Suppressor macrophage treated with lipopolysaccharide for 4 hours (primary cell): ENCODE data around the gene ACSF3.
A peak's percentile ranks its signal among the peaks of the same experiment; 100 is the strongest.

Experiments
- DNase-seq: peaks from one replicate; pipeline ENCODE4 v3.0.0-alpha.2; 2020

Gene ACSF3

DNA sequence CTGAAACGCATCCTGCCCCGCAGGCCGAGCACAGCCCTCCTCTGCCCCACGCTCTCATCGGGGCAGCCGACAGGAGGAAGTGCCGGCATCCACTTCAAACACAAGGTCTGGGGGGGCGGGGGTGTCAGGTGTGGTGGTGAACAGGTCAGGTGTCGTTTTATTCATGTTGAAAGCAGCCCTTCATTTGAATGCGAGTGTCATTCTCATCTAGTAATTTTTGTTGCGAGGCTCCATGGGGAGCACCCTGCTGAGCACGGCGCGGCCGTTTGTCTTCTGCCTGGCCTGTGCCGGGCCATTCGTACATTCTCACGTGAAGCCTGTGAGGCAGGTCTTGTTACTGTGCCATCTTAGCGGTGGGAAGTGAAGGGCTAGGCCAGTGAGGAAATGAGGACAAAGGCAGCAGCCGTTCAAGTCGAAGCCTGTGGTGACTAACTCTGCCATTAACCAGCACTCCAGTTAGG lies 1.9 kb downstream of the ACSF3 start:
- DNase-seq: no peak

DNA sequence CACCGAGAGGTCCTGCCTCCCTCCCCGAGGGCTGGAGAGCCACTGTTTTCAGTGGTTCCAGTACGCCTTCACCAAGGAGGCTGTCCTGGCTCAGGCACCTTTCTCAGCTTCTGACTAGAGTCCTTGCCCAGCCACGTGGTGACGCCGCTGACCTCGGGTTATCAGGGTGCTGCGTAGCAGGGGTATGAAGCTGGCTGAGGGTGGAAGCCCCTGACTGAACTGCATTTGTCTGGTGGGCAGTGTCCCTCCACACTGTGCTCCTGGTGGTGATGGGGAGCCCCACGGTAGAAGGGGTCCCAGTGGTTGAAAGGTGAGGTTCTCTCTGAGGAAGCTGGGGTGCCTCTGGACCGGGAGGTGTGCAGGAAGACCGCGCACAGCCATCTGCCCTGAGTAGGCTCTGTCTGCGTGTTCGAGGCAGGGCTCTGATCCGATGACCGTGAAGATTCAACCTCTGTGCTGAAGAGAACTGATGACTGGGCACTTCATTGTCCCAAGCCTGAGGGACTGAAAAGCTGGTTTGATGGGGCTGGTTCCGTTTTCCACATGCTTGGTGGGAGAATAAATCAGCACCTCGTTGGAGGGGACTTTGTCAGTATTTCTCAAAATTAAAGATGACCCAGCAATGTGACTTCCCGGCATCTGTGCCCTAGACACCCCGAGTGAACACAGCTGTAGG lies 2.5 kb downstream of the ACSF3 start:
- no peak for DNase-seq

DNA sequence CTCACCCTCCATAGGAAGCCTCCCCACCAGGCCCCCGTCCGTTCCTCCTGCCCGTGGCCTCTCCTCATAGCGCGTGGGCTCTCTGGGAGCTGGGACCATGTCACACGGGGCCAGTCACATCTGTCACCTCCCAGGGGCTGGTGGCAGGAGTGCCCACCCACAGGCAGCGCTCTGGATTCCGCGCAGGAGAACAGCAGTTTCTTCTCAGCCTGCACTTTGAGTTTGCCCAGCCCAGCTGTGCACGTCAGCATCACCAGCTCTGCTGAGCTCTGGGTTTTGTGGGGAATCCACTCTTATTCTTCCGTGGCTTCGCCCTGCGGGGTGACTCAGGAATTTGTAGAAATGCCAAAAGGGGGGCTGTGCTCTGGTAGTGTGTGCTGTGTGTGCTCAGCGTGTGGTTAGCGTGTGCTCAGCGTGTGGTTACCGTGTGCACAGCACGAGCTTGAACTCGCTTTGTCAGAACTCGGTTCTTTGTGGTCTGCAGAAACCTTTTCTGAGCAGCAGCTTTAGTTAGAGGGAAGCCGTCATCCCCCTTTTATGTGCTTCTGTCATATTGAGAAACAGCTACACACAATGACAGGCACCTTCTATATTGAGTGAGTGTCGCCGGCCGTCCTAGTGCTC lies 3.2 kb downstream of the ACSF3 start:
- no peak for DNase-seq

DNA sequence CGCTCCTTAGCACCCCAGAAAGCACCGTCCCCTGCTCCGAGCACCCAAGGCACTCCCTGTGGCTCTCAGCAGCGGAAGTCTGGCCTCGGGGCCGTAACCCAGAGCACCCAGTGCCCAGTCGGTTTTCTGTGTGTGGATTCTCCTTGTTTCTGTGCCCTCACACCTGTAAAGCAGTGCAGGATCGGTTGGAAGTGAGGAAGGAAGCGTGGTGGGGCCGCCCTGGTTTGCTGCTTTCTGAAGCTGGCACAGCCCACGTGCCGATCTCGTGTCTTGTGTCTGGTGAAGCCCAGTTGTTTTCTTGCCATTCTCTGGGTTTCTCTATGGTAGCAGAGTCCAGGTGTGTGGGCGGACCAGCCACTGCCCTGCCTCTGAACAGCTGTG lies 3.7 kb downstream of the ACSF3 start:
- DNase-seq: no peak

DNA sequence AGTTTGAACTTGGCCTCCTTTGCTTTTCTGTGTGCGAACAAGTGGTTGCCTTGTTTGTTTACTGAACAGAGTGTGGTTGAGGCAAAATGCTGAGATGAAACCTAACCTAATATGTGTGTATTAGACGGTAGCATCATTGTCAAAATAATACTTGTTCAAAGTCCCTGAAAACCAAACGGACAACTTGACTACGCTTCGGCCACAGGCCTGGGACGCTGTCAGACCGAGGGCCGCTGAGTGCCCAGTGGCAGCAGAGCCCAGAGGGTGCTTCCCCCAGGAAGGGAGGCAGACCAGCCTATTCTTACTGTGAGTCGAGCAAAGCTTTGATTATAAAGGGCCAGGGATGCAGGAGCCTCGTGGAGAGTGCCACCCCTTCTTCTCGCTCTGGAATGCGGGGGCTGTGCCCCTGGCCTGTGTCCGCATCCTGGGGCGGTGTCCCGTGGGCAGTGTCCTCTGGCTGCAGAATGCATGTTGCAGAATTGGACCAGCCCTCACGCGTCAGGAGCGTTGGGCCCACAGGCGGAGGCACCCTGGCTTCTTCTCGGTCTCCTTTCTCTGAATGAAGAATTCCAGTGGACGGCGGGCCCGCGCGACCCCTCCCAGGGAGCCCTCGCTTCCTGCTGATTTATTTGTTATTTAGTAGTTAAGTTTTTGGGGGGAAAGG lies 5.2 kb downstream of the ACSF3 start:
- DNase-seq: no peak

DNA sequence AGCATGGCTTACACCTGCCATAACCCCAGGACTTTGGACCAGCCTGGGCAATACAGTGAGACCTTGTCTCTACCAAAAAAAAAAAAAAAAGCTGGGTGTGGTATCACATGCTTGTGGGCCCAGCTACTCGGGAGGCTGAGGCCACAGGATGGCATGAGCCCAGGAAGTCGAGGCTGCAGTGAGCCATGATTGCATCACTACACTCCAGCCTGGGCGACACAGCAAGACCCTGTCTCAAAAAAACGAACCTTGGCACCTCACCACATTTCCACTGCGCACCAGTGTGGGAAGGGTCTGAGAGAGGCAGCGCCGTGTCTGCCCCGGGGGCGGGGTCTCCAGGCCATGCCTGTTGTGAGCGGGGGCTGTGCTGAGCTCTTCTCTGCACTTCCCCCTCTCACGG lies 6.3 kb downstream of the ACSF3 start:
- peak; percentile 25 for DNase-seq

DNA sequence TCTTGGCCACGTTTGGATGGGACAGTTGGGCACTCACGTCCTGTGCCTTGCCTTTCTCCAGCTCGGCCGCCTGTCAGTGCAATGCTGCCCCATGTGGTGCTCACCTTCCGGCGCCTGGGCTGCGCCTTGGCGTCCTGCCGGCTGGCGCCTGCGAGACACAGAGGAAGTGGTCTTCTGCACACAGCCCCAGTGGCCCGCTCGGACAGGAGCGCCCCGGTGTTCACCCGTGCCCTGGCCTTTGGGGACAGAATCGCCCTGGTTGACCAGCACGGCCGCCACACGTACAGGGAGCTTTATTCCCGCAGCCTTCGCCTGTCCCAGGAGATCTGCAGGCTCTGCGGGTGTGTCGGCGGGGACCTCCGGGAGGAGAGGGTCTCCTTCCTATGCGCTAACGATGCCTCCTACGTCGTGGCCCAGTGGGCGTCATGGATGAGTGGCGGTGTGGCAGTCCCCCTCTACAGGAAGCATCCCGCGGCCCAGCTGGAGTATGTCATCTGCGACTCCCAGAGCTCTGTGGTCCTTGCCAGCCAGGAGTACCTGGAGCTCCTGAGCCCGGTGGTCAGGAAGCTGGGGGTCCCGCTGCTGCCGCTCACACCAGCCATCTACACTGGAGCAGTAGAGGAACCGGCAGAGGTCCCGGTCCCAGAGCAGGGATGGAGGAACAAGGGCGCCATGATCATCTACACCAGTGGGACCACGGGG lies 7.1 kb downstream of the ACSF3 start:
- no peak for DNase-seq

DNA sequence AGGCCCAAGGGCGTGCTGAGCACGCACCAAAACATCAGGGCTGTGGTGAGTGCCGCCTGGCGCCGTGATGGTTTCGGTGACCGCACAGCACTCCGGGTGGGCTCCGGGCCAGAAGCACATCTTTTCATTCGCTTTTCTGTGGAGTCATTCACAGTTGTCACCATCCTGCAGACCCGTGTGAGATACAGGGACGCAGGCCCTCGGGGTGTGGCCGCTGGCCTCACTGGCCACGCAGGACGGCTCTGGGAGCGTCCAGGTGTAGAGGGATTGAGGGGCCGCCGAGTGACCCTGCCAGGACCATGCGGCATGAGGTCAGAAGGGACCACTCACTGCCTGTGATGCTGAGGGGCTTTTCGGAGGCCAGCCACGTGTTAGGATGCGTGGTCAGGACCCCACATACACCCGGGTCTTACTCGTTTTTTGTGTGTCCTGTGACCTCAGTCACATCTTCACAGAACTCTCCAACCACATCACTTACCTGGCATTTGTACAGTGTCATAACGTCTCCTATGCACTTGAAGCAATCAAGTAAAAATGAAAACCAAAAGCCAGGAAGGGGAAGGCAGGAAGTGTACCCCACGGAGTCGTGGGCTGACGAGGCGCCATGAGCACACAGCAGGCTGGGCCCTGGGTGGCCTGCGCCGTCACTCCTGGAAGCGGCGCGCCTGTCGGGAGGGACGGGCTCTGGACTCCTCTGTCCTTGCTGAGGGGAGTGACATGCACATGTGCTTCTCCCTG lies 7.8 kb downstream of the ACSF3 start:
- DNase-seq: no peak

DNA sequence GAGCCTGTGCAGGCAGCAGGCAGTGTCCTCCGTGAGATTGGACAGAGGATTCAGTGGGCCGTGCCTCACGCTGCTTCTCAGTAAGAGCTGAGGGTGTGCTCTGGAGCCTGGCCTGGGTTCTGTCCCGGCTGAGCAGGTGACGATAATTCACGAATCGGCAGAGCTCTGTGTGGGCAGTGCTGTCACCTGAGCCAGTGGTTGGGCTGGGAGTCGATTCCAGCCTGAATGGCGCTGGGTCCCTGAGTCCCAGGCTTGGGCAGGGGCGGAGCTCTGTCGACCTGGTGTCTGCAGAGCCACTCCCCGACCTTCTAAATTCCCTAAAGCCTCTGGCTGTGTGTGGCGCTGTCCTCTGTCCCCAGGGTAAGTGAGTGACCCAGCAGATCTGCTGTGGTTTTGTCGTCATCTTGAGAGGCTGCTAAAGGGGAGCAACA lies 8.4 kb downstream of the ACSF3 start:
- DNase-seq: no peak

DNA sequence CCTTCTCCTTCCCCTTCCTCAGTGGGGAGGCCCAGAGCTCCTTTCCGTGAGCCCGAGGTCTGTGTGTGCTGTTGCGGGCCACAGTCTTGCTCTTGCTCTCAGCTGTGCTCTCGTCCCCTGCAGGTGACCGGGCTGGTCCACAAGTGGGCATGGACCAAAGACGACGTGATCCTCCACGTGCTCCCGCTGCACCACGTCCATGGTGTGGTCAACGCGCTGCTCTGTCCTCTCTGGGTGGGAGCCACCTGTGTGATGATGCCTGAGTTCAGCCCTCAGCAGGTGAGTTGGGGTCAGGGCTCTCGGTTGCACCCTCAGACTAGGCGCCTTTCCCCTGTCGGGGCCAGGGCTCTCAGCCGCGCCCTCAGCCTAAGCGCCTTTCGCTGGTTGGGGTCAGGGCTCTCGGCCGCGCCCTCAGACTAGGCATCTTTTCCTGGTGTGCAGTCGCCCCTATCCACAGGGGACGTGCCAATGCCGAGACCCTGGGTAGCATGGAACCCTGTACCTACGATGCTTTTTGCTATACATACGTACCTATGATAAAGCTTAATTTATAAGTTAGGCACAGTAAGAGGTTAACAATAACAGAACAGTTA lies 8.9 kb downstream of the ACSF3 start:
- DNase-seq: no peak

DNA sequence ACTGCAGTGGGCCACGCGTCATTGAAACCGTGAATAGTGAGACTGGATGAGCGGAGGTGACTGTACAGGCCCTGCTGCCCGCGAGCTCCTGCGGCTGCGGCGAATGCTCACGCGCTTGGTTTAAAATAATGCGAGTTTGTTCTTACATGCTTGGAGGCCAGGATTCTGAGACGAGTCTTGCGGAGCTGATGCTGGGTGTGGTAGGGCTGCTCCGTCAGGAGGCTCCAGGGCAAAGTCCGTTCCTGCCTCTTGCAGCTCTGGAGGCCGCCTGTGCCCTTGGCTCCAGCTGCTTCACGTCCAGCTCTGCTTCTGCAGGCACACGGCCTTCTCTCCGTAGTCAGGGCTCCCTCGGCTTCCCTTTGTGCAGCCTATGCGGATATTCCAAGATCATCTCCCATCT lies 9.5 kb downstream of the ACSF3 start:
- no peak for DNase-seq

DNA sequence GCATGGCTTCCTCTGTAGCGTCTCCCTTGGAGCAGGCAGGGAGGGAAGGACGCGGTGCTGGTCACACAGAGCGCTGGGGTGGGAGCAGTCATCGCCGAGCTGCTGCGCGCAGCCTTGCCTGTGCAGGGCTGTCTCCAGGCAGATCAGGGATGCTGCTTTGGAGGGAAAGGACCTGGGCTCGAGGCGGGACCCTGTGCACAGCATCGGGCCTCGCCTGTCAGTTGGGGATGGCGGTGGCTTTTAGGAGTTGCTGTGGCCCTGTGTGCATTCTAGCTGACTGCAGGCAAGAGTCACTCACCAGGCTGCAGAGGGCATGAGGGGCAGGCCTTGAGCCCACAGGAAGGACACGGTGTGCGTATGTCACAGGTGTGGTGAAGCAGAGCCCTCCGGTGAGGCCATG lies 10.1 kb downstream of the ACSF3 start:
- DNase-seq: no peak

DNA sequence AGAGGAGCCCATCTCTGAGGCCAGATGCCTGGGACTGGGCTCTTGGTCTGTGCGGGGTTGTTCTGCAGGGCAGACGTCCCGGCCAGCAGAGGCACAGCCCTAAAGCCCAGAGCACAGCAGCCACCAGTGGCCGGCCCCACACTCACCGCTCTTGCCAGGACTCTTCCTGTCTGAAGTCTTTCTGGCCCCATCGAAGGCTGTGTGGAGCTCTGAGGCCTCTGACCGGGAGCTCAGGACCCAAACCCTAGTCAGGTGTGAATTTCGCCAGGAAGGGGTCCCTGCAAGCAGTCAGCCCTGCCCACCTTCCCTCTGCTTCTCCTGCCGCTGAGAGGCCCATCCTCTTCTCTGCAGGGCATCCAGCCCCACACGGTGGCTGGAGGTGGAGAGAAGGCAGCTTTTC lies 10.7 kb downstream of the ACSF3 start:
- DNase-seq: no peak

DNA sequence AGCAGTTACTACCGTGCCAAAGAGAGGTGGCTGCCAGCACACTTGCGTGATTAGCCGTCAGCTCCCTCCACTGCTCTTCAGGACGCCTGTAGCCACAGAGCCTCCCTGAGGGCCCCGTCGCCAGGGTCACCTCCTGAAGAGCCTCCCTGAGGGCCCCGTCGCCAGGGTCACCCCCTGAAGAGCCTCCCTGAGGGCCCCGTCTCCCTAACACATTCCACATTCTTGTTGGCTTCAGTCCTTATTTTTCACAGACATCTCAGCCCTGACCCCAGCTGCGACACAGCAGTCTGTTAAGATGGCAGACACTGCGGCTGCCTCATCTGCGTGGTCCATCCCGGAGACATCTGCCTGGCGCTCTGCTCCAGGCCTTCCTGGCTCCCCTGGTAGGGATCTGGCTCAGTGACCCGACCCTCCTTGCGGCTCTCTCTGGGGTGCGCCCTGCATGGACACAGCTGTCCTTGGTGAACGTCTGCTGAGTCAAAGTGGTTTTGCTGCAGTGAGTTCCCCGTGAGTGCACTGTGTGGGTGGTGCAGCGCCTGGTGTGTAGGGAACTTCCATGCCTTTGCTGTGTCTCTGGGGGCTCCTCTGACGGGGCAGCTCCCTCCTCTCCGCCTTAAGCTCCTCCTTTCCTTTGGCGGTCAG lies 11.4 kb downstream of the ACSF3 start:
- DNase-seq: no peak

DNA sequence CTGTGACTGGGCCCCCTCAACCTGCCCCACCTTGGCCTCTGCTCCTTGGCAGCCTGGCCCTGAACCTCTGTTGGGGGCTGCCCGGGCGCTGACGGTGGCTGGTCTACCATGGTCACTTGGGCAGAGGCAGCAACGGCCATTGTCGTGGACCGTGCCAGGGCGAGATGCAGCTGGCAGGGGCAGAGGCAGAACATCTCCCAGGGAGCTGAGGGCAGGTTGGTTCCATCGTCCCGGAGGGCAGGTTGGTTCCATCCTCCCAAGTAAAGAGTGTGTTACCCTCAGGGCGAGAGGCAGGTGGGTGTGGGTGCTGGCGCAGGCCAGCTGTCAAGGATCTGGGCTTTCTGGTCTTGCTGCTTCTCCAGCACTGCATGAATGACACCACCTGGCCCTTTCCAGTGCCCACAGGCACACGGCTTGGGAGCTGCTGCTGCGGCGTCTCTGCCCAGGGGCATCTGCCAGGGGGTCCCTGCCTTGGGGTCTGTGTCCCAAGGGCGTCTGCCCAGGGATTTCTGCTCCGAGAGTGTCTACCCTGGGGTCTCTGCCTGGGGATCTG lies 12.0 kb downstream of the ACSF3 start:
- no peak for DNase-seq

DNA sequence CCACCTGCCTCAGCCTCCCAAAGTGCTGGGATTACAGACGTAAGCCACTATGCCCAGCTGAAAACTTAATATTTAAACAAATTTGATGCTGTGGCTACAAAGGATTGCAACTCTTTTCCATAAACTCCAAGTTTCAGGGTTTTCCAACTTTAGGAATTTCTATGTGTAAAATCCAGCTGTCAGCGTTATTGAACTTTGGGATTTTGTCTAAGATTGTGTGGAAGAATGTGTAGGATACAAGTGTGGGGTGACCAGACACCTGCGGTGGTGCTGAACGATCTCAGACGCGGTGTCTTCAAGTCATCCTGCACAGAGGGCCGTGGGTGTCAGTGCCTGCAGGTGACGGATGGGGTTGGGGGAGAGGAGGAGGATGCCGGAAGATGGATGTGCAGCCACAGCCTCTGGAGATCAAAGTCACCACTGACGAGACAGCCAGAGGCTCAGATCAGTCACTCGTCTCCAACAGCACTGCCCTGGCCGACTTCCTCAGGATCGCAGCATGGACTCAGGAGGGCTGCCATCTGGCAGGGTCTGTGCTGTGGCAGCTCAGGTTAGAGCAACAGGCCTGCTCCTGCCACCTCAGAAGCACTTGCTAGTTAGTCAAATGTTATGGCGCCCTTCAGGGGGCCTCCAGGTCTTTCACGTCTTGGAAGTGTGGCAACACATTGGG lies 13.0 kb downstream of the ACSF3 start:
- DNase-seq: no peak

DNA sequence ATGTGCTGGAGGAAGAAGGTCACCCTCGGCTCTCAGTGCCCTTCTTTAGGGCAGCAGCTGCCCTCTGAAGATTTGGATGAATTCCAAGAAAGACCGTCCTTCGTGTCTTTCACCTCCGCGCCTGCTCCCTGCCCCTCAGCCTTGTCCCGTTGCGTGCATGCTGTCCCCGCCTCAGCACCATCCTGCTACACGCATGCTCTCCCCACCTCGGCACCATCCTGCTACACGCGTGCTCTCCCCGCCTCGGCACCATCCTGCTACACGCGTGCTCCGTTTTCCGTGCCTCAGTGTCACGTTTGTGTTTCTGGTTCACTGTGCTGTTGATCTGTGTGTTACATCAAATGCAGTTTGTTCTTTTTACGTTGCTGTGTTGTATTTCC lies 13.5 kb downstream of the ACSF3 start:
- no peak for DNase-seq

DNA sequence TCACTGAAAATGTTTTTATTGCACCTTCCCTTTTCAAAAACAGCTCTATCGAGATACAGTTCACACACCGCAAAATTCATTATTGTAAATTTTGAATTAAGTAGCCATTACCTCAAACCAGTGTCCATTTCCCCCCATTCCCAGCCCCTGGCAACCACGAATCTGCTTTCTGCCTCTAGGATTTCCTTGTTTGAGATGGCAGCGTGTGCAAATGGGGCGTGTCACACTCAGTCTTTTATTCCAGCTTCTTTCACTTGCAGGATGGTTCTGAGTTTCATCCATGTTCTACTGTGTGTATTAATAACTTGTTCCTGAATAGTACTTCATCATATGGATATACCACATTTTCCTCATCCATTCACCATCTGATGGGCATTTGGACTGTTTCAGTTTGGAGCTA lies 14.8 kb downstream of the ACSF3 start:
- no peak for DNase-seq

DNA sequence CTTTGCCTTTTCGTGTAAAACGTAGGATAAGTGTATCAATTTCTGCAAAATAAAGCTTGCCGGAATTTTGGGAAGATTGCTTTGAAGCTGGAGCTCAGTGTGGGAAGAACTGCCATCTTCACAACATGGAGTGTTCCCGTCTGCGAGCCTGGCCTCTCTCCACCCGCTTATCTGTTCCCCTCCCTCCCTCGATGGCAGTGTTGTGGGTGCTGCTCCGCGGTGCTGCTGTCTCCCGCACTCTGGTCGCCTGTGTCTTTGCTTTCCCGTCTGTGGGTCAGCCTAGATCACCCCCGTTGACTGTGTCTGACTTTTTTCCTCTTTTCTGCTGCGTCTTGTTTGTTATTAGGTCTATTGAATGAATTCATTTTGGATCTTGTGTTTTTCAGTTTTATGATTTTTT lies 17.0 kb downstream of the ACSF3 start:
- no peak for DNase-seq

DNA sequence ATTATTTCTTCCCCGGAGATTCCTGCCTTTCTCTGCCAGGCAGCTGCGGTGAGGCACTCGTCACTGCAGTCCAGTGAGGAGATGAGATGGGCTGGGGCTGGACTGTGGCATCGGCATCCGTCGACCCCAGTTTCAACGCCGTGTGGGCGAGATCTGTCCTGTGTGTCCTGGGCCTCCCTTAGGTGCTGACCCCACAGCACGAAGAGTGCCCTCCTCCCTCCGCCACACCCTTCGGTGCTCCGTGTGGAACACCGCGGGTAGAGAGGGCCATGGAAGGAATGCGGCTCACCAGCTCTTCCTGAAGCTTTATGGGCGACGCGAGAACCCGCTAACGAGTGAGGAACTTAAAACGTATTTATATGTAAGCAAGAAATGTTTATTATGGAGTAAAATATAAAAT lies 17.6 kb downstream of the ACSF3 start:
- no peak for DNase-seq
